HG03196 (cell line): ENCODE measurements around the gene HRCT1.
"Not testable (repeated sequence)": the region's sequence is repeated elsewhere in the genome, so short reads cannot be mapped to it uniquely, and the experiment has no call there.

Experiments
- ATAC-seq: cut with Tn5 transposase; IDR thresholded peaks from one replicate; pipeline ENCODE4 v1.9.1; 2021; ENCODE audit not compliant: unreplicated experiment

The HRCT1 gene

DNA sequence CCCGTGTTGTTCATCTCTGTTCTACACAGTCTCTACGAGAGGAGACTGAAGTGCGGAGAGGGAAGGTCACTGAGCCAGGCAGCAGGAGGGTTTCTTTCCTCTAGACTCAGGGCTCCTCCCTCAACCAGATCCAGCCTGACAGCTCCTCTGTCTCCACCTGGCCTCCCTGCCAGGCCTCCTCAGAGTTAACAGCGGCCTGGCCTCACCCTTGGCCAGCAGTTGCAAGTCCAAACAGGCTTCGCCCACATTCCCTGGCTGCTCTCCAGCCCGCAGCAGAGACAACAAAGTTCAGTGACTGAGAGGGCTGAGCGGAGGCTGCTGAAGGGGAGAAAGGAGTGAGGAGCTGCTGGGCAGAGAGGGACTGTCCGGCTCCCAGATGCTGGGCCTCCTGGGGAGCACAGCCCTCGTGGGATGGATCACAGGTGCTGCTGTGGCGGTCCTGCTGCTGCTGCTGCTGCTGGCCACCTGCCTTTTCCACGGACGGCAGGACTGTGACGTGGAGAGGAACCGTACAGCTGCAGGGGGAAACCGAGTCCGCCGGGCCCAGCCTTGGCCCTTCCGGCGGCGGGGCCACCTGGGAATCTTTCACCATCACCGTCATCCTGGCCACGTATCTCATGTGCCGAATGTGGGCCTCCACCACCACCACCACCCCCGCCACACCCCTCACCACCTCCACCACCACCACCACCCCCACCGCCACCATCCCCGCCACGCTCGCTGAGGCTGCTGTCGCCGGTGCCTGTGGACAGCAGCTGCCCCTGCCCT is at the start of gene HRCT1:
Gene HRCT1 (plus strand): TSS at position 291 of the 768 bp plus-strand sequence. CDS start 86 bp downstream, at position 377.
- no peak for ATAC-seq

DNA sequence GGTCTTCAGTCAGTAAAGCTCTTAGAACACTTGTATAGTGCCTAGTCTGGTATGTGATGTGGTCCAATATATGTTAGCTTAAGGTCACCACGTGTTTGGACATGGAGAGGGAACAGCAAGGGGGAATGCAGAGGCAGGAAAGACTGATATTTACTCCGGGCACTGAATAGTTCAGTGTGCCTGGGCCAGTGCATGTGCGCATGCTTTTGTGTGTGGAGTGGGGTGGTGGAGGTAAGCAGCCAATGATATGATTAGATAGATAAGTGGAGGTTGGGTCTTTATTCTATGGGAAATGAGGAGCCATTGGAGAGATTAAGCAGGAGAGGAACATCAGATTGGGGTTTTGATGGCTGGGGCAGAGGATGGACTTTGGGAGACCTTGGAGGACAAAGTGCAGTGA is 49.8 kb upstream of the HRCT1 start:
- ATAC-seq: no peak

- ATAC-seq: no peak
These were observed 49.1 kb upstream of the HRCT1 start for GRCh38 chr9:35856882-35857281.

DNA sequence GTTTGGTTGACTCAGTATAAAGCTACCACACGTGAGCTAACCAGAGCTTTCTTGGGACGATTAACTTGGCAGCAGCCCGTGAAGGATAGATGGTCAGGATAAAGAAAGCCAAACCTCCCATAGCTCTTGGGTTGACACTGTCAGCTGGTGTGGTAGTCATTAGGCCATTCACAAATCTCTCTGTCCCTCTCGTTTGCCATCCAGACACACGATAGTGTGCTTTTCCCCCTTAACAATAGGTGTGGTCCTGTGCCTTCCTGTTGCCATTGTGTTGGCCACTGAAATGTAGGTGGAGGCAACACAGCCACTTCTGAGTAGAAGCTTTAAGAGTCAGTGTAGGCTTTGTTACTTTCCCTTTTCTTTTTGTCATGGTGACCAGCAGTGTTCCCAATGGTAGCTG is 47.5 kb upstream of the HRCT1 start:
- ATAC-seq: no peak

DNA sequence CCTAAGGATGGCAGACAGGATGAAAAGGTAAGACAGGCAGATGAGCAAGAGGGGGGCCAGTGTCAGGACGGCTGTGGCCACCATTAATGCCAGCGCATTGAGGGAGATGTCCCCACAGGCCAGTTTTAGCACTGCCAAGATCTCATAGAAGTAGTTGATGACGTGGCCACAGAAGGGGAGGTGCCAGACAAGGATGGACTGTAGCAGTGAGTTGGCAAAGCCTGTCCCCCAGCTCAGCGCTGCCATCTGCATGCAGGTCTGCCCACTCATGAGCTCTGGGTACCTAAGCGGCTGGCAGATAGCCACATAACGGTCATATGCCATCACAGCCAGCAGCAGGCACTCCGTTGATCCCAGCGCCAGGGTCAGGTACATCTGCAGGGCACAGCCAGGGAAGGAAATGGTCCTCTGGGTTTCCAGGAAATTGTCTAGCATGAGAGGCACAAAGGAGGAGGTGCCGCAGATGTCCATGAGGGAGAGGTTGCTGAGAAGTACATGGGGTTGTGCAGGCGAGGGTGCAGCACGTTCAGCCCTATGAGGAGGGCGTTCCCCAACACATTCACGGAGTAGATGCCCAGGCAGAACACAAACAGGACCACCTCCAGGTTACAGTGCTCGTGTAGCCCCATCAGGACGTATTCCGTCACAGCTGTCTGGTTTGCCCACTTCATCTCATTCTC is 46.6 kb upstream of the HRCT1 start:
- ATAC-seq: no peak

DNA sequence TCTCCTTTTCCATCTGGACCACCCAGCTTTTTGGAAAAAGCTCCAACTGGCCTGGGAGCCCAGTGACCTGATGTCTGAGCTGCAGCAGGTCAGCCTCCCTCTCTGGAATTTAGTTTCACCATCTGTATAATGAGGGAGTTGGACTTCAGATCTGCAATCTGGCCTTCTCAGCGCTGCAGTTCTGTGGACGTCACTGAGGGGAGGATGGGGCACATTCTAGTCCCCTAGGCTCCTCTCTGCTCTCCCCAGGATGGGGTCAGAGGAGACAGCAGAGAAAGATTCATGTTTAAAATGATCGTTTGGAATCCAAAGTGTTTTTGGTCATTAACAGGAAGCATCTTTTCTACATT is 46.0 kb upstream of the HRCT1 start:
- ATAC-seq: no peak

GRCh38 chr9:35861161-35861897 is 44.7 kb upstream of the HRCT1 start:
- no peak for ATAC-seq

DNA sequence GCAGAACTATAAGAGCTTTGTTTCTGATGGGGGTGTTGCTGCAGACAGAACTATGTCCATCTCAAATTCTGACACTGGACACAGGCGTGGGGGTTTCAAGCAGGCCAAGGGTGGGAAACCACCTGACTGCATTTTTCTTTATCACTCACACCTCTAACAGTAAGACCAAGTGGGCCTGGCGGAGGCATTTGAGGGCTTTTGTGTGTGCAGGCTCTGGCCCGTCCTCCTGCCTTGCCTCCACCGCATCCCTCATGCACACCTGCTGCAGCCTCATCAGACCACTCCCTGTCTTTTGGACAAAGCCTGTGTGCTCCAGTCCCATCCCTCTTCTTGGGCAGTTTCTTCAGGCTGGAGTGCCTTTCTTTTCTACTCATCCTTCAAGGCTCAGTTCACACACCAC is 43.7 kb upstream of the HRCT1 start:
- ATAC-seq: no peak

DNA sequence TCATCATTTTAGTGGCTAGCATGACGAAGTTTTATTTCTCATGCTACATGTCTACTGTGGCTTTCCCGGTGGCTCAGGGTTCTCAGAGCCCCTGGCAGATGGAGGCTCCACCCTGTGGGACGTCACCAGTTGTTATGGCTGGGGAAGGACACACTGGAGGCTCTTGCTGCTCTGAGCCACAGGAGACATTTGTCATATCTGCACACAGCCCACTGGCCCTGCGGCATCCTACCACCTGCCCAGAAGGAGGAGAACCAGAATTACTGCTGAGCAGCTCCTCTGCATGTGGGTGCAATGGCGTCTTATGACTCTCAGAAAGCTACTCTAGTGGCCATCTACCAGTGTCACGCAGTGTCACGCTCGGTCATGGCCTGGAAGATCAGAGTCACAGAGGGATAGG is 42.4 kb upstream of the HRCT1 start:
- ATAC-seq: no peak

DNA sequence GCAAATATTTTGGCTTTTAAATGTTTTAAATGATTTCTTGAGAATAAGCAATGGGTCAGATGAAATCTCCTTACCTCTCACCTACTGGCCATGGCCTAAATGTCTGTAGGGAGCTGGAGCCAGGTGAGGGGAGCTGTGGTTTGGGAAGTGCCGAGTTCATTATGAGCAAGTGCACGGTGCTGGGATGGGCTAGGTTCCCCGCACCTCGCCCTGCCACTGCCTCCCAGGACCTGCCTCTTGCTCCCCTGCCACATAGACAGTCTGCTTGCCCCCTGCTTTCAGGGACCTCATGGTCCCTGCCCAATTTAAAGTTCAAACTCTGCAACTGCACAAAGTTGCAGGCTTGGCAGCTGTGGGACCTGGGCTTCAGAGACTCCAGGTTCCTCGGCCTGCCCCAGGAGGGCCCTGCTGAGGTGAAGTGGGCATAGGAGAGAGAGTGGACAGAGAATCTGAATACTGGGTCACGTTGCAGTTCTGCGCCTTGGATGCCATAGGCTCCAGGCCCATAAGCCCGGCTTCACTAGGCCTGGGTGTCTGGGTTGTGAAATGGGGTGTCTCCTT is 41.2 kb upstream of the HRCT1 start:
- no peak for ATAC-seq

DNA sequence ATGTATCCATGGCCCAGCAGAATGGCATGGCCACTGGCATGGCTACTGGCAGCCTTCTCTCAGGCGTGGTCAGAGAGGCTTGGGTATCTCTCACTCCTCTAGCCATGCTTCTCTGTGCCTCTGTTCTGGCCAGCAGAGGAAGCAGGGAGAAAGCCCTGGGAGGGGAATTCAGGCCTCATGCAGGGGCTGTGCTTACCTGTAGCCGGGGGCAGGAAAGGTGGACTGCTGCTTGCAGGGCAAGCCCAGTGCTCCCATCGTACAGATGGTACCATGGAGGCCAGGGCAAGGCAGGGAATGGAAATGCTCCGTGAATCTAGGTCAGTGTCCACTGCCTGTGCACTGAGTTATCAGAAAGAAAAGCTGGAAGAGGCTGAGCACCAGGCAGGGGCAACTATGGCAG is 38.5 kb upstream of the HRCT1 start:
- no peak for ATAC-seq

- ATAC-seq: no peak
These were observed 37.1 kb upstream of the HRCT1 start for GRCh38 chr9:35868933-35869332.

- ATAC-seq: no peak
These were observed 36.3 kb upstream of the HRCT1 start for GRCh38 chr9:35869621-35870216.

DNA sequence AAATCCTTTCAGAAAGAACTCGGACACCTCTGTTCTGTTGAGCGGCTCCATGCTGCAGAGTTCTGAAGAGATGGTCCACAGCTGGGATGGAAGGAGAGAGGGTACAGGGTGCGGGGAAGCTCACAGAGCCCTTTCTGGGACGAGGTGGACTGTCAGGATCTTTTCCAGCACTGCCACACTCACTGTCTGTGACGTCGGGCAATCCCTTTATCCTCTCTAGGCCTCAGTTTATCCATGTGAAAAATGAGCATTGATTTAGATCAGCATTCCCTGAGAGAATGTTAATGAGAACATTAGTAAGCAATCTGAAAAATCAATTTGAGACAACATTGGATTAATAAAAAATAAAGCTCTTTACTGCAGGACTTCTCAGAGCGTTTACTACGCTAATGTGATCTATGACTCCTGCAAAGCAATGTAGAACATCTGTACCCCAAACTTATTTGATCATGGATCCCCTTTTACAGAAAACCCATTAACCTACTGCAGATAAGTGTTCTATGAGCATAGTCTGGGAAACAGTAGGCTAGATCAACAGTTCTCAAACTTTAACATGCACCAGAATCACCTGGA is 35.6 kb upstream of the HRCT1 start, which contains the start of gene OR13J1:
Gene OR13J1 (minus strand): TSS at position 51 of the 573 bp plus-strand sequence. CDS start 0 bp downstream, at position 51.
- no peak for ATAC-seq

GRCh38 chr9:35871545-35871944 is 34.5 kb upstream of the HRCT1 start:
- ATAC-seq: no peak

DNA sequence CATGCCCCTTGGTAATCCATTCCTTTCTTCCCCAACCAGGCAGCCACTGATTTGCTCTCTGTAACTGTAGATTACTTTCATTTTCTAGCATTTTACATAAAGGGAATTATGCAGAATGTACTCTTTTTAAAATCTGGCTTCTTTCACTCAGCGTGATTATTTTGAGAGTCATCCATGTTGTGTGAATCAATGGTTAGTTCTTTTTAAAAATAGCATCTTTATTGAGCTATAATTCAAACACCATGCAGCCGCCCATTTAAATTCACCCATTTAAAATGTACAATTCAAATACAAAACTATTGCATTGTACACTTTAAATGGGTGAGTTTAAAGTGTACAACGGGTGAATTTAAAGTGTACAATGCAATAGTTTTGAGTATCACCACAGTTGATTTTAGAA is 33.5 kb upstream of the HRCT1 start:
- ATAC-seq: no peak

GRCh38 chr9:35882263-35882848 is 23.6 kb upstream of the HRCT1 start:
- no peak for ATAC-seq

- ATAC-seq: no peak
These were observed 23.0 kb upstream of the HRCT1 start for GRCh38 chr9:35882996-35883395.

GRCh38 chr9:35884908-35885307 is 21.1 kb upstream of the HRCT1 start:
- not testable (repeated sequence) for ATAC-seq

DNA sequence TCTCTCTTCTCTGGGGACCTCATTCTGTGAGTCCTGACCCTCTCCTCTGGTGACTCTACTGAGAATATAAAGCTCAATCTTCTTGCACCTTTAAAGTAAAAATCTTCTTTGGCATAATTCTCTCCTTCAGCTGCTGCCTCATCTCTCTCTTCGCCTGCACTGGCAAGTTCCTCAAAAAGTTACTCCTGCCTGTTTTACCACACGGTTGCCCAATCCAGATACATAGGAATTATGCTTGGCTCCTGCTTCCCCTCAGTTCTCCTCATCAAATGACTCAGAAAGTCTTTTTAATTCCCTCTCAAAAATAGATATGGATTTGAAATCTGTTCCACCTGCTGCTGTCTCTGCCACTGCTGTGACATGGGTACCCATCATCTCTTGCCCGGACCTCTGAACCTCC is 14.4 kb upstream of the HRCT1 start:
- no peak for ATAC-seq
